GM10266 (cell line): ENCODE data around the gene SCAMP1.

ENCODE experiments used
- DNase-seq: peaks from one replicate; pipeline ENCODE4 v3.0.0; 2012; ENCODE audit errors: extremely low spot score
- TF ChIP-seq, protein P1 (sequence below): IDR thresholded peaks from 2 replicates; pipeline ENCODE4 v1.5.1; 2012; ENCODE audit warnings: mild to moderate bottlenecking, low read depth; ENCODE audit not compliant: control insufficient read depth, insufficient read depth; ENCODE audit errors: missing control alignments

Gene SCAMP1

DNA sequence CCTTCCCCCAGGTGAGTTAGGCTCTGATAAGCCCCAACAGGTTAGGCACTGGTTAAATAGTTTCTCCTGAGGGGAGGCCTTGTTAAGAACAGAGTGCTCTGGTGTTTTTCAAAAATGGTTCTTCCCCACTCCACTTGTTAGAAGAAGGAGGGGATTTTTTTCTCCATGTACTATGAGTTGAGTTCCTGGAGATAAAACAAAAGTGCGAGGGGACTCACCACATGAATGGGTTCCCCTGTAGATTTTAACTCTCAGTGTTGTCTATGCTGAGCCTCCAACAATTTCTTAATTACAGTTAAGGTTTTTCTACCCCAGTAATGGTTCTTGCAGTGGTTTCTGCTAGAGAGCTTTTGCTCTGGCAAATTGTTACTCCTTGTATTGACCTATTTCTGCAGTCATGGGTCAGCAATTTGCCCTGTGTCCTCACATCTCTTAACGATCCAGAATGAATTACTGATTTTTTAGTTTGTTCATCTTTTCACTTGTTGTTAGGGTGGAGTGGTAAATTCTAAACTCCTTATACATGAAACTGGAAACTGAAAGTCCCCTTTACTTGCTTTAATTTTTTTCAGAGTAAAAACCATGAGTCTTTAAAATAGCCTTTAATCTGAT lies 44.4 kb downstream of the SCAMP1 start:
- TF ChIP-seq, protein P1, sequence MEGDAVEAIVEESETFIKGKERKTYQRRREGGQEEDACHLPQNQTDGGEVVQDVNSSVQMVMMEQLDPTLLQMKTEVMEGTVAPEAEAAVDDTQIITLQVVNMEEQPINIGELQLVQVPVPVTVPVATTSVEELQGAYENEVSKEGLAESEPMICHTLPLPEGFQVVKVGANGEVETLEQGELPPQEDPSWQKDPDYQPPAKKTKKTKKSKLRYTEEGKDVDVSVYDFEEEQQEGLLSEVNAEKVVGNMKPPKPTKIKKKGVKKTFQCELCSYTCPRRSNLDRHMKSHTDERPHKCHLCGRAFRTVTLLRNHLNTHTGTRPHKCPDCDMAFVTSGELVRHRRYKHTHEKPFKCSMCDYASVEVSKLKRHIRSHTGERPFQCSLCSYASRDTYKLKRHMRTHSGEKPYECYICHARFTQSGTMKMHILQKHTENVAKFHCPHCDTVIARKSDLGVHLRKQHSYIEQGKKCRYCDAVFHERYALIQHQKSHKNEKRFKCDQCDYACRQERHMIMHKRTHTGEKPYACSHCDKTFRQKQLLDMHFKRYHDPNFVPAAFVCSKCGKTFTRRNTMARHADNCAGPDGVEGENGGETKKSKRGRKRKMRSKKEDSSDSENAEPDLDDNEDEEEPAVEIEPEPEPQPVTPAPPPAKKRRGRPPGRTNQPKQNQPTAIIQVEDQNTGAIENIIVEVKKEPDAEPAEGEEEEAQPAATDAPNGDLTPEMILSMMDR, result no peak
- no peak for DNase-seq

DNA sequence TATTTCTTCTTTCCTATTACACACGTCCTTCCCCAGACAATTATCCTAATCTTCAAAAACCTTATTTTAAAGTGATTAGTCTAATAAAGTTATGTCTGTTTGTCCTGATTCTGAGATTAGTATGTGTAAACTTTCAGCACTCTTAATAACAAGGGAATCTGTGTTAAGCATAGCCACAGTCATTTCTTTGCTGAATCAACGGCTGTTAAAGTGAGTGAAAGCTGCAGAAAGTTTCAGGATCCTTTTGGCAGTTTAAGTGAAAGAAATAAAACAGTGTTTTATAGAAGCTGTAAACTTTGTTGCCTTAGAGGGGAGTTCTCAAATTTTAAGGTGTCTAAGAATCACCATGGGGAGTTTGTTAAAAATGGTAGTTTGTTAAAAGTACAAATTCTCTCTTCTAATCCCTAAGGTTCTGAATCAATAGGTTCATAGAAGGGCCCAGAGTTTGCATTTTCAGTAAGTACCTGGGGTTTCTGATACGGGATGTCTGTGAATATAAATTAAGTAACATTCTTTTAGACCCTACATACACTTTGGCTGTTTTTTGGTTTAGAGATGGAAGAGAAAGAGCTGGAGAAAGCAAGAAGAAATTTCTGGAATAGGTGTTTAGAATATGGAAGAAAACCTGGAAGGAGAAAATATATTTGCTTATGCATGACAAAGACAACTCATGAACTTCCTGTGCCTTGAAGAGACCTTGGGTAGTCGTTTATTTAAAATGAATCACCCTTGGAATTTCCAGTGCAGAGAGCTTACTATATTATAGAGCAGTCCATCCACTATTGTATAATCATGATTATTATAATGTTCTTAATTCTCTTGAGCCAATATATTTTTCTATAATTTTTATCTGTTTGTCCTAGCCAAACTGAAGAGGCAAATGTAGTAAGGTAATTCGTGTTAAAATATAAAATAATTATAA lies 45.7 kb downstream of the SCAMP1 start:
- DNase-seq, result peak; percentile 13
- TF ChIP-seq, protein P1, result no peak

DNA sequence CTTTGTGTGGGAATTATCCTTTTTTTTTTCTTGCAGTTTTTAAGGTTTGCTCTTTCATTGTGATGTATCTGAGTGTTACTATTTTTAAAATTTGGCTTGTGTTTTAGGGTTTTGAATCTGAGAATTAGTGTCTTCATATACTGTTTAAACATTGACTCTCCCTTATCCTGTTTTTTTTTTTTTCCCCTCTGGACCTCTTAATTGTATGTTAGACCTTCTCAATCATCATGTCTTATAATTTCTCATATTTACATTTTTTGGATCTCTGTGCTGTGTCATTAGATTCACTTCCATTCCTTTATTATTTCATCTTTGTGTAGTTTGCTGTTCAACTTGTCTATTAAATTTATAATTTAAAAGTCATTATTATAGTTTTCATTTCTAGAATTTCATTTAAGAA lies 47.0 kb downstream of the SCAMP1 start:
- TF ChIP-seq, protein P1, result no peak
- DNase-seq, result no peak

GRCh38 chr5:78411586-78411985 lies 51.2 kb downstream of the SCAMP1 start:
- TF ChIP-seq, protein P1, result no peak
- no peak for DNase-seq

DNA sequence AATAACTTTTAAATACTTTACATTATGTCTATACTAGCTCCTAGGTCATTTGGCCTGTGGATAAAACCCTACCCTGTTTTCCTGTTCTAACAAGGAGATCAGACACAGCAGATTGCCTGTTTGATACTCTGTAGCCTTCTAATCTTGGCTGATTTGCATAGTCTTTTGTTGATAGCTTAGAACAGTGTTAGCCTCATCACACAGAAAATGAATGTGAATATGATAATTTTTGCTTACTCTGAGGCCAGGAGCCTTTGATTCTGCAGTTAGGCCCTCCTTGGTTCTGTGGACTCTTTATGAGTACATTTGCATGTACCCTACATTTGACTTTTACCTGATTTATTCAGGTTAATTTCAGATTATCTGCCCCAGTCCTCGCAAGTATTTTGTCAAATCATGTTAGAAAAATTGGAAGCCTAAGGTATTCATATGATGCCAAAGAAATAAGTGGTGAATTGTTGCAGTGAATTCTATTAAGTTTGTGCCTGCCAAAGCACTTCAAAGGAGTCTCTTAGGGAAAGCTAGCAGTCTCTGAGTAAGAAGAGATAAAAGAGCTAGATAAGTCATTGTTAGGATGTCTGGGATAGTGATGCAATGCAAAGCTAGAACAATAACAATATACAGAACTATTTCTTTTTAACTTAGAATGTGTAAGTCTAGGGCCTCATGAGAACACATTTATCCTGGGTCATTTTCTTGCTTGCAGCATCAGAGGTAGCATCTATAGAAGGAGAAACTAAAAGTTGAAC lies 56.4 kb downstream of the SCAMP1 start:
- no peak for DNase-seq
- TF ChIP-seq, protein P1, result no peak

DNA sequence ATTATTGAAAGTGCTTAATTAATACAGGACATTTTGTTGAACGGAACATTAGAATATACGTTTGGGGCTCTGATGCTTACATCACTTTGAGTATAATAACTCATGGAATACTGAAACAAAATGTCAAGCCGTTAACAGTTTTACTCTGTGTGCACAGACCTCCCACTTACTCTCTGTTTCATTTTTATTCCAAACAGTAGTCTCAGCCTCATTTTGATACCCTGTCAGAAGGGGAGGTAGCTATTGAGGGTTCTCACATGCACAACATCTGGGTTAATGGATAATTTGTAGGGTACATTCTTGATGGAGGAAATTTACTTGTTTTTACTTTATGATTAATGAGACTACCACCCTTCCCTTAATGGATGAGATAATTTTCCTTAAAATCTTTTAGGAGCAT lies 59.0 kb downstream of the SCAMP1 start:
- no peak for DNase-seq
- TF ChIP-seq, protein P1, result no peak
